H9 (cell line): ENCODE measurements around the gene ARSG. TPM values are rescaled to one million over a fixed set of nuclear protein-coding genes. Genes with fewer than 3 reads are reported as not detected.

Experiments
- DNase-seq: peaks from one replicate; pipeline ENCODE4 v3.0.0-alpha.2; 2017
- H2AFZ ChIP-seq: one replicate; pipeline ENCODE4 v1.6.1; 2013; ENCODE audit warnings: mild to moderate bottlenecking, low read length, control low read depth, moderate library complexity
- H2AK5ac ChIP-seq: 2 replicates; pipeline ENCODE4 v1.6.1; 2013; ENCODE audit warnings: low read length, control low read depth, mixed read lengths; ENCODE audit not compliant: insufficient read length
- H2BK120ac ChIP-seq: one replicate; pipeline ENCODE4 v1.6.1; 2013; ENCODE audit warnings: low read depth, mild to moderate bottlenecking, low read length, control low read depth, inconsistent platforms; ENCODE audit not compliant: poor library complexity, severe bottlenecking
- H2BK12ac ChIP-seq: 2 replicates; pipeline ENCODE4 v1.6.1; 2013; ENCODE audit warnings: low read length, control low read depth, mixed read lengths, low read depth; ENCODE audit not compliant: insufficient read length
- H2BK15ac ChIP-seq: 2 replicates; pipeline ENCODE4 v1.6.1; 2013; ENCODE audit warnings: low read depth, low read length, control low read depth
- H2BK20ac ChIP-seq: one replicate; pipeline ENCODE4 v1.6.1; 2013; ENCODE audit warnings: low read depth, mild to moderate bottlenecking, low read length, control low read depth, inconsistent platforms; ENCODE audit not compliant: poor library complexity, severe bottlenecking
- H2BK5ac ChIP-seq: 2 replicates; pipeline ENCODE4 v1.6.1; 2013; ENCODE audit warnings: low read length, control low read depth, mixed read lengths; ENCODE audit not compliant: insufficient read length
- H3K14ac ChIP-seq: 2 replicates; pipeline ENCODE4 v1.6.1; 2013; ENCODE audit warnings: low read length, control low read depth; ENCODE audit not compliant: insufficient read depth
- H3K18ac ChIP-seq: 2 replicates; pipeline ENCODE4 v1.6.1; 2013; ENCODE audit warnings: low read depth, mild to moderate bottlenecking, mixed read lengths, low read length, control low read depth; ENCODE audit not compliant: insufficient read length
- H3K23ac ChIP-seq: 2 replicates; pipeline ENCODE4 v1.6.1; 2013; ENCODE audit warnings: low read length, control low read depth, mixed read lengths, low read depth; ENCODE audit not compliant: insufficient read length
- H3K23me2 ChIP-seq: 2 replicates; pipeline ENCODE4 v1.6.1; 2013; ENCODE audit warnings: low read depth, mild to moderate bottlenecking, mixed read lengths, low read length, control low read depth; ENCODE audit not compliant: insufficient read length, poor library complexity, severe bottlenecking
- H3K27ac ChIP-seq: 2 replicates; pipeline ENCODE4 v1.5.1; 2013; ENCODE audit warnings: low read length, control low read depth, mixed read lengths, low read depth; ENCODE audit not compliant: insufficient read length
- H3K27me3 ChIP-seq: 2 replicates; pipeline ENCODE4 v1.6.1; 2013; ENCODE audit warnings: low read length, control low read depth, inconsistent platforms; ENCODE audit not compliant: insufficient read depth
- H3K4ac ChIP-seq: 2 replicates; pipeline ENCODE4 v1.6.1; 2013; ENCODE audit warnings: low read depth, mild to moderate bottlenecking, control low read depth, inconsistent platforms, low read length, moderate library complexity
- H3K4me1 ChIP-seq: 2 replicates; pipeline ENCODE4 v1.6.1; 2013; ENCODE audit warnings: low read length, control low read depth, inconsistent platforms; ENCODE audit not compliant: insufficient read depth
- H3K4me2 ChIP-seq: 2 replicates; pipeline ENCODE4 v1.6.1; 2013; ENCODE audit warnings: low read length, control low read depth, mixed read lengths; ENCODE audit not compliant: insufficient read length, insufficient read depth
- H3K56ac ChIP-seq: 2 replicates; pipeline ENCODE4 v1.6.1; 2013; ENCODE audit warnings: low read depth, mild to moderate bottlenecking, mixed read lengths, low read length, control low read depth; ENCODE audit not compliant: insufficient read length
- H3K79me1 ChIP-seq: 2 replicates; pipeline ENCODE4 v1.6.1; 2013; ENCODE audit warnings: low read depth, mild to moderate bottlenecking, moderate library complexity, low read length, control low read depth, inconsistent platforms; ENCODE audit not compliant: insufficient read depth, poor library complexity, severe bottlenecking
- H3K79me2 ChIP-seq: 2 replicates; pipeline ENCODE4 v1.6.1; 2013; ENCODE audit warnings: low read length, control low read depth, inconsistent platforms; ENCODE audit not compliant: insufficient read depth
- H3K9ac ChIP-seq: 2 replicates; pipeline ENCODE4 v1.6.1; 2013; ENCODE audit warnings: low read length, control low read depth, mixed read lengths; ENCODE audit not compliant: insufficient read length; ENCODE audit errors: extremely low read depth
- H3K9me3 ChIP-seq: one replicate; pipeline ENCODE4 v1.6.1; 2013; ENCODE audit warnings: low read depth, low read length, inconsistent platforms; ENCODE audit not compliant: control insufficient read depth
- H3T11ph ChIP-seq: one replicate; pipeline ENCODE4 v1.6.1; 2013; ENCODE audit warnings: mild to moderate bottlenecking, low read length, control low read depth, inconsistent platforms
- H4K20me1 ChIP-seq: one replicate; pipeline ENCODE4 v1.6.1; 2013; ENCODE audit not compliant: control insufficient read depth, insufficient read length, insufficient read depth
- H4K5ac ChIP-seq: 2 replicates; pipeline ENCODE4 v1.6.1; 2013; ENCODE audit warnings: low read depth, mild to moderate bottlenecking, mixed read lengths, low read length, control low read depth; ENCODE audit not compliant: insufficient read length
- H4K8ac ChIP-seq: replicated peaks from 2 replicates; pipeline ENCODE4 v1.6.1; 2013; ENCODE audit warnings: low read length, control low read depth, mixed read lengths, low read depth; ENCODE audit not compliant: insufficient read length
- H4K91ac ChIP-seq: 2 replicates; pipeline ENCODE4 v1.6.1; 2013; ENCODE audit warnings: low read depth, mild to moderate bottlenecking, moderate library complexity, mixed read lengths, low read length, control low read depth; ENCODE audit not compliant: insufficient read length
- H3K27ac Mint-ChIP-seq, 3 experiments: 2 replicates in 2 of 3; 3 replicates in 1 of 3; pipeline ENCODE4 v1.8.0; 2020 to 2021; ENCODE audit warnings: mixed read lengths in 3 of 3, mild to moderate bottlenecking in 1 of 3, moderate library complexity in 1 of 3
- H3K27me3 Mint-ChIP-seq: 2 replicates; pipeline ENCODE4 v1.8.0; 2021; ENCODE audit warnings: low read depth, mild to moderate bottlenecking, moderate library complexity, mixed read lengths
- H3K36me3 Mint-ChIP-seq, 3 experiments: 2 replicates in 2 of 3; 3 replicates in 1 of 3; pipeline ENCODE4 v1.8.0; 2020 to 2021; ENCODE audit warnings: low read depth in 3 of 3, mixed read lengths in 3 of 3; ENCODE audit not compliant: insufficient read depth in 1 of 3
- H3K4me1 Mint-ChIP-seq, 2 experiments: 2 replicates each; pipeline ENCODE4 v1.8.0; 2020; ENCODE audit warnings: mixed read lengths in 2 of 2
- H3K4me3 Mint-ChIP-seq, 2 experiments: 2 replicates in 1 of 2; 3 replicates in 1 of 2; pipeline ENCODE4 v1.8.0; 2020 to 2021; ENCODE audit warnings: mild to moderate bottlenecking in 2 of 2, mixed read lengths in 2 of 2, moderate library complexity in 1 of 2
- H3K9me3 Mint-ChIP-seq, 2 experiments: 2 replicates in 1 of 2; 3 replicates in 1 of 2; pipeline ENCODE4 v1.8.0; 2020; ENCODE audit warnings: mild to moderate bottlenecking in 2 of 2, mixed read lengths in 2 of 2, moderate library complexity in 1 of 2
- CTCF ChIP-seq: fragments of 200-600 bp; sonication (generic); conservative IDR thresholded peaks from 3 replicates; pipeline ENCODE4 v1.8.0; 2021; ENCODE audit warnings: antibody characterized with exemption, mild to moderate bottlenecking
- WGBS: extraction: QIAGEN DNeasy Blood & Tissue Kit; methylation state at CpG from one replicate; pipeline ENCODE4 v1.1.7; 2013; ENCODE audit warnings: missing lambda C conversion rate, low lambda C conversion rate, mixed read lengths; ENCODE audit not compliant: insufficient read length; ENCODE audit errors: extremely low coverage; 5-methylcytosine and 5-hydroxymethylcytosine counted together
- total RNA-seq: library from RNA; stranded (reverse); gene quantifications from 2 replicates; pipeline ENCODE4 v1.2.1, GENCODE V29; 2021

Gene ARSG
- total RNA-seq, 1 experiment from 2014 or later, result 3.6 TPM

- Histone ChIP-seq H2BK5ac (no peak overlapping the region), H3K18ac (no peak overlapping the region), H3K4me2 (no peak overlapping the region), H3K9me3 (no peaks in the 10 kb centered on the region), H2AK5ac (no peak overlapping the region), H3K4ac (no peak overlapping the region), H3K79me1 (no peaks in the 10 kb centered on the region), H3K9ac (no peak overlapping the region), H3K27ac (no peak overlapping the region), H3K4me1 (no peaks in the 10 kb centered on the region), H3T11ph (no peak overlapping the region), H4K20me1 (no peaks in the 10 kb centered on the region), H3K23ac (no peak overlapping the region), H3K79me2 (no peaks in the 10 kb centered on the region), H3K23me2 (no peaks in the 10 kb centered on the region), H2AFZ (no peak overlapping the region), H3K27me3 (no peaks in the 10 kb centered on the region), H3K56ac (no peak overlapping the region), H4K5ac (no peak overlapping the region), H4K91ac (no peak overlapping the region), H4K8ac (no peak overlapping the region), H2BK15ac (no peak overlapping the region), H2BK120ac (no peak overlapping the region), H2BK20ac (no peak overlapping the region), H2BK12ac (no peak overlapping the region), H3K14ac (no peak overlapping the region)
- Mint-ChIP-seq H3K27me3 (no peaks in the 10 kb centered on the region), H3K27ac (0 out of 7 replicates have a peak overlapping the region, but pooled peaks of 1 of the 3 experiments have one; percentile 25), H3K9me3 (no peaks in the 10 kb centered on the region), H3K4me3 (no peak overlapping the region), H3K4me1 (peaks cover 7 to 11% of the 10 kb centered on the region in 2 experiments), H3K36me3 (peaks cover 8 to 34% (median 23%) of the 10 kb centered on the region in 3 experiments; a peak in 6 of 7 replicates)
- TF ChIP-seq CTCF, result no peak
- DNase-seq, result no peak
- WGBS, result no CpG with 5 or more reads among the region's 14 CpGs
Measured at GRCh38 chr17:68428498-68429172, 137.3 kb downstream of the ARSG start.
